K562 (cell line): ENCODE data around the gene TOR1A. TPM values are rescaled to one million over a fixed set of nuclear protein-coding genes. Genes with fewer than 3 reads are reported as not detected.

Experiments used
- ATAC-seq: fragments of 200-7000 bp; cut with Tn5 transposase; 3 replicates; pipeline ENCODE4 v1.9.1; 2020; ENCODE audit warnings: moderate library complexity
- BruUV-seq: library from RNA; stranded (reverse); fragments of 400-500 nt; replicated peaks from 2 replicates; lab custom pipeline; 2021; lab: Mats Ljungman, UMichigan
- CTCF ChIA-PET: fragments of 300-600 bp; formaldehyde crosslinking; extraction: SDS; loops from one replicate; lab custom pipeline; 2021; ENCODE audit warnings: low intra/inter-chr PET ratio; lab: Yijun Ruan, JAX
- POLR2A ChIA-PET: fragments of 300-600, 350-650 bp; sonication (Branson Sonifier 250); formaldehyde crosslinking; extraction: SDS; loops from one replicate; lab custom pipeline; 2021; ENCODE audit warnings: antibody characterized with exemption, inconsistent platforms; lab: Yijun Ruan, JAX
- DNase-seq, 4 experiments: peaks; one replicate each; pipeline versions ENCODE4 v3.0.0 to v3.0.0-alpha.2; 2011 to 2018; ENCODE audit warnings: low spot score in 3 of 4, mixed read lengths in 3 of 4; ENCODE audit errors: extremely low read depth in 1 of 4
- FAIRE-seq: peaks from 2 replicates; lab custom pipeline; 2011; peaks lifted over from hg19 to GRCh38; lab: Jason Lieb, UNC
- H2AFZ ChIP-seq: 2 replicates; pipeline ENCODE4 v1.6.0; 2011; ENCODE audit warnings: low read depth, low read length, control low read depth, inconsistent platforms
- H3K27ac ChIP-seq: fragments of 200-600 bp; 3 replicates; pipeline ENCODE4 v1.8.0; 2011; ENCODE audit warnings: low read depth, mild to moderate bottlenecking, control low read depth, inconsistent platforms, low read length, moderate library complexity, mixed read lengths; ENCODE audit errors: extremely low read depth
- H3K27me3 ChIP-seq, 2 experiments: fragments of 300-600 bp in 1 of 2; 2 replicates in 1 of 2; 3 replicates in 1 of 2; pipeline versions ENCODE4 v1.6.0 to v1.8.0; 2011; ENCODE audit warnings: inconsistent platforms in 2 of 2, low read length in 2 of 2, mild to moderate bottlenecking in 1 of 2, mixed read lengths in 1 of 2, moderate library complexity in 1 of 2; ENCODE audit not compliant: control insufficient read depth in 2 of 2, insufficient read depth in 2 of 2
- H3K36me3 ChIP-seq: fragments of 300-600 bp; 3 replicates; pipeline ENCODE4 v1.8.0; 2011; ENCODE audit warnings: mild to moderate bottlenecking, low read length, inconsistent platforms; ENCODE audit not compliant: control insufficient read depth, insufficient read depth
- H3K4me1 ChIP-seq, 2 experiments: fragments of 200-600 bp in 1 of 2; replicated peaks in 1 of 2; 2 replicates in 1 of 2; 3 replicates in 1 of 2; pipeline versions ENCODE4 v1.5.1 to v1.8.0; 2011; ENCODE audit warnings: inconsistent platforms in 2 of 2, low read length in 2 of 2, mild to moderate bottlenecking in 1 of 2, mixed read lengths in 1 of 2, moderate library complexity in 1 of 2; ENCODE audit not compliant: control insufficient read depth in 2 of 2, insufficient read depth in 2 of 2
- H3K4me2 ChIP-seq: 2 replicates; pipeline ENCODE4 v1.6.1; 2011; ENCODE audit warnings: low read length, control low read depth, inconsistent platforms, mixed read lengths; ENCODE audit not compliant: insufficient read depth
- H3K4me3 ChIP-seq: fragments of 200-600 bp; sonication (generic), shearing (Covaris generic); 2 replicates; pipeline ENCODE4 v1.5.1; 2016; ENCODE audit warnings: control low read depth, inconsistent platforms
- H3K79me2 ChIP-seq: fragments of 200-600 bp; 3 replicates; pipeline ENCODE4 v1.8.0; 2011; ENCODE audit warnings: low read length, inconsistent platforms; ENCODE audit not compliant: control insufficient read depth, insufficient read depth
- H3K9ac ChIP-seq, 2 experiments: 2 replicates each; pipeline versions ENCODE4 v1.6.0 to v1.6.1; 2011; ENCODE audit warnings: low read depth in 2 of 2, low read length in 2 of 2, control low read depth in 1 of 2, inconsistent platforms in 1 of 2, mild to moderate bottlenecking in 1 of 2, mixed read lengths in 1 of 2; ENCODE audit not compliant: insufficient read depth in 1 of 2
- H3K9me1 ChIP-seq: one replicate; pipeline ENCODE4 v1.6.0; 2011; ENCODE audit warnings: inconsistent platforms, mild to moderate bottlenecking, low read length, moderate library complexity; ENCODE audit not compliant: control insufficient read depth, insufficient read depth
- H3K9me3 ChIP-seq: replicated peaks from 2 replicates; pipeline ENCODE4 v1.5.1; 2011; ENCODE audit warnings: low read depth, low read length, inconsistent platforms; ENCODE audit not compliant: control insufficient read depth, insufficient read depth
- H4K20me1 ChIP-seq: replicated peaks from 2 replicates; pipeline ENCODE4 v1.6.1; 2011; ENCODE audit warnings: low read length, inconsistent platforms, mixed read lengths; ENCODE audit not compliant: control insufficient read depth, insufficient read depth
- CREB1 ChIP-seq, 2 experiments: sonication (generic) in 1 of 2; formaldehyde crosslinking in 1 of 2; IDR thresholded peaks; 2 replicates each; pipeline versions ENCODE4 v1.6.1 to v1.8.0; 2012 to 2022; ENCODE audit warnings: inconsistent platforms in 1 of 2, mild to moderate bottlenecking in 1 of 2, missing genetic modification reagents in 1 of 2, moderate library complexity in 1 of 2
- ZNF121 ChIP-seq: sonication (generic); formaldehyde crosslinking; conservative IDR thresholded peaks from 2 replicates; pipeline ENCODE4 v1.8.0; 2022; ENCODE audit warnings: missing genetic modification reagents
- ZNF77 ChIP-seq: fragments of 250-450 bp; sonication (Bioruptor Pico); IDR thresholded peaks from 2 replicates; pipeline ENCODE4 v1.5.0; 2020
- WGBS: fragments of 100-300 bp; shearing (Covaris generic); methylation state at CpG from one replicate; pipeline ENCODE4 v1.1.6; 2016; ENCODE audit warnings: low coverage, mixed read lengths; ENCODE audit not compliant: insufficient coverage; ENCODE audit errors: missing lambda C conversion rate; 5-methylcytosine and 5-hydroxymethylcytosine counted together
- in situ Hi-C: fragments of 300-500 bp; cut with MboI; formaldehyde crosslinking; loops from 4 replicates; pipeline ENCODE4 v1.15.0; 2018; ENCODE audit warnings: inconsistent platforms, mixed read lengths
- intact Hi-C: fragments of 100-400 bp; cut with micrococcal nuclease; formaldehyde crosslinking; loops from 2 replicates; pipeline ENCODE4 v1.14.2; 2022
- polyA plus RNA-seq, 8 experiments: library from polyadenylated mRNA; depleted of rRNA in 4 of 8; stranded (reverse) in 5 of 8; unstranded in 3 of 8; fragments of >200 nt; fragmentation: Nextera tagmentation in 2 of 8; fragmentation: Illumina TruSeq in 1 of 8; extraction: Ambion mirVana in 2 of 8; extraction: Trizol in 1 of 8; gene quantifications; 2 replicates each; pipeline versions ENCODE4 v1.2.1 to v1.2.3, GENCODE V29; 2011 to 2014; ENCODE audit warnings: inconsistent platforms in 1 of 8, missing spikeins in 1 of 8
- total RNA-seq, 7 experiments: library from RNA; depleted of rRNA in 6 of 7; stranded (reverse); fragments of >200 nt in 6 of 7; fragmentation: Illumina TruSeq in 2 of 7; extraction: Trizol in 2 of 7; gene quantifications; 2 replicates each; pipeline versions ENCODE4 v1.2.1 to v1.2.3, GENCODE V29; 2011 to 2021; ENCODE audit warnings: low replicate concordance in 1 of 7
- TF ChIP-seq, protein P1 (sequence below): fragments of 250-450 bp; sonication (Bioruptor Pico); IDR thresholded peaks from 2 replicates; pipeline ENCODE4 v1.4.0; 2020; ENCODE audit warnings: mild to moderate bottlenecking, moderate library complexity

The TOR1A gene
- total and polyA plus RNA-seq, 9 of the 15 experiments (the other 6 are each of a cell fraction or from before 2014, with no cell fraction given) = 4.5 to 85.8 (median 51.3) TPM

DNA sequence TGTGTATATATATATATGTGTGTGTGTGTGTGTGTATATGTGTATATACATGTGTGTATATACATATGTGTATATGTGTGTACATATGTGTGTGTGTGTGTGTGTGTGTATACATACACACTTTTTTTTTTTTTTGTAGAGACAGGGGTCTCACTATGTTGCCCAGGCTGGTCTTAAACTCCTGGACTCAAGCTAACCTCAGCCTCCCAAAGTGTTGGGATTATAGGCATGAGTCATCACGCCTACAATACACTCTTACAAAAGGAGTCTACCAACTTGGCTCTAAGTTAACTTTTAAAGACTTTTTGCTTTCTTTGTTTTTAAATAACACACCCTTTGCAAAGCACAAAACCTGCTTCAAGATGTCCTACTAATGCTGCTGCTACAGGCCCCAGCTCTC is 9.0 kb upstream of the TOR1A start:
- Histone ChIP-seq H3K9ac (no peak overlapping the region), H3K27me3 (no peaks in the 10 kb centered on the region)
- DNase-seq = no peak

More for the DNA sequence above, 9.0 kb upstream of the TOR1A start:
- Histone ChIP-seq H3K4me1 (peaks cover 25 to 30% of the 10 kb centered on the region in 2 experiments), H3K36me3 (peaks cover 71% of the 10 kb centered on the region), H3K27ac (no peak overlapping the region), H2AFZ (no peak overlapping the region), H3K4me2 (no peak overlapping the region), H3K9me3 (no peaks in the 10 kb centered on the region), H4K20me1 (no peaks in the 10 kb centered on the region)
- ChIA-PET POLR2A (interaction anchor here (1.6 kb wide), 1 partner anchor 13 kb away, joined by 3 read pairs; no protein-coding TSS in a partner anchor), CTCF (no interaction called here)
- FAIRE-seq (no peak), ATAC-seq (no peak)
- intact Hi-C loops = no loop called here
- TF ChIP-seq, protein P1, sequence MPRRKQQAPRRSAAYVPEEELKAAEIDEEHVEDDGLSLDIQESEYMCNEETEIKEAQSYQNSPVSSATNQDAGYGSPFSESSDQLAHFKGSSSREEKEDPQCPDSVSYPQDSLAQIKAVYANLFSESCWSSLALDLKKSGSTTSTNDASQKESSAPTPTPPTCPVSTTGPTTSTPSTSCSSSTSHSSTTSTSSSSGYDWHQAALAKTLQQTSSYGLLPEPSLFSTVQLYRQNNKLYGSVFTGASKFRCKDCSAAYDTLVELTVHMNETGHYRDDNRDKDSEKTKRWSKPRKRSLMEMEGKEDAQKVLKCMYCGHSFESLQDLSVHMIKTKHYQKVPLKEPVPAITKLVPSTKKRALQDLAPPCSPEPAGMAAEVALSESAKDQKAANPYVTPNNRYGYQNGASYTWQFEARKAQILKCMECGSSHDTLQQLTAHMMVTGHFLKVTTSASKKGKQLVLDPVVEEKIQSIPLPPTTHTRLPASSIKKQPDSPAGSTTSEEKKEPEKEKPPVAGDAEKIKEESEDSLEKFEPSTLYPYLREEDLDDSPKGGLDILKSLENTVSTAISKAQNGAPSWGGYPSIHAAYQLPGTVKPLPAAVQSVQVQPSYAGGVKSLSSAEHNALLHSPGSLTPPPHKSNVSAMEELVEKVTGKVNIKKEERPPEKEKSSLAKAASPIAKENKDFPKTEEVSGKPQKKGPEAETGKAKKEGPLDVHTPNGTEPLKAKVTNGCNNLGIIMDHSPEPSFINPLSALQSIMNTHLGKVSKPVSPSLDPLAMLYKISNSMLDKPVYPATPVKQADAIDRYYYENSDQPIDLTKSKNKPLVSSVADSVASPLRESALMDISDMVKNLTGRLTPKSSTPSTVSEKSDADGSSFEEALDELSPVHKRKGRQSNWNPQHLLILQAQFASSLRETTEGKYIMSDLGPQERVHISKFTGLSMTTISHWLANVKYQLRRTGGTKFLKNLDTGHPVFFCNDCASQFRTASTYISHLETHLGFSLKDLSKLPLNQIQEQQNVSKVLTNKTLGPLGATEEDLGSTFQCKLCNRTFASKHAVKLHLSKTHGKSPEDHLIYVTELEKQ = 0 out of 2 replicates have a peak, but pooled peaks have one; percentile 29
- TF ChIP-seq CREB1 (IDR thresholded peaks at IDR 0.05) (0 out of 2 replicates have a peak, but pooled peaks have one; percentile 19), CREB1 (CRISPR knock-in tag; IDR thresholded peaks at IDR 0.05) (no peak), ZNF77 (CRISPR knock-in tag) (no peak), ZNF121 (peak; percentile 85)
- TF ChIP-seq, all 486 proteins: peak for 3
- BruUV-seq = no TSS peak
- in situ Hi-C loops = no loop called here
- WGBS = 88% methylated on average over 1 of the region's 1 CpG
- Histone ChIP-seq H3K79me2 (peaks cover 48% of the 10 kb centered on the region), H3K9me1 (peaks cover 3% of the 10 kb centered on the region), H3K4me3 (no peak overlapping the region)
